ENCODE data around the gene RASA2. TPM values are rescaled to one million over a fixed set of nuclear protein-coding genes. Genes with fewer than 3 reads are reported as not detected.

RASA2 gene
- total and polyA plus RNA-seq, 8 donors: 2.6 to 32.1 (median 10.9) TPM

- TF ChIP-seq, protein P1, sequence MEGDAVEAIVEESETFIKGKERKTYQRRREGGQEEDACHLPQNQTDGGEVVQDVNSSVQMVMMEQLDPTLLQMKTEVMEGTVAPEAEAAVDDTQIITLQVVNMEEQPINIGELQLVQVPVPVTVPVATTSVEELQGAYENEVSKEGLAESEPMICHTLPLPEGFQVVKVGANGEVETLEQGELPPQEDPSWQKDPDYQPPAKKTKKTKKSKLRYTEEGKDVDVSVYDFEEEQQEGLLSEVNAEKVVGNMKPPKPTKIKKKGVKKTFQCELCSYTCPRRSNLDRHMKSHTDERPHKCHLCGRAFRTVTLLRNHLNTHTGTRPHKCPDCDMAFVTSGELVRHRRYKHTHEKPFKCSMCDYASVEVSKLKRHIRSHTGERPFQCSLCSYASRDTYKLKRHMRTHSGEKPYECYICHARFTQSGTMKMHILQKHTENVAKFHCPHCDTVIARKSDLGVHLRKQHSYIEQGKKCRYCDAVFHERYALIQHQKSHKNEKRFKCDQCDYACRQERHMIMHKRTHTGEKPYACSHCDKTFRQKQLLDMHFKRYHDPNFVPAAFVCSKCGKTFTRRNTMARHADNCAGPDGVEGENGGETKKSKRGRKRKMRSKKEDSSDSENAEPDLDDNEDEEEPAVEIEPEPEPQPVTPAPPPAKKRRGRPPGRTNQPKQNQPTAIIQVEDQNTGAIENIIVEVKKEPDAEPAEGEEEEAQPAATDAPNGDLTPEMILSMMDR (IDR thresholded peaks at IDR 0.05): no peak
- no peak for TF ChIP-seq POLR2A (IDR thresholded peaks at IDR 0.05)
- Histone ChIP-seq H3K9me3 (peaks cover 0 to 10% (median 4%) of the 10 kb centered on the region in 4 donors), H3K4me1 (no peaks in the 10 kb centered on the region), H3K4me3 (no peak overlapping the region), H3K36me3 (peaks cover 0 to 28% (median 25%) of the 10 kb centered on the region in 4 donors), H3K27me3 (no peaks in the 10 kb centered on the region), H3K27ac (peak overlapping the region in 1 of 5 donors; percentile 30)
- intact Hi-C loops (cut with DNase I; ENCODE audit: low total_unique reads): no loop called here
- DNase-seq: no peak
- 93 to 100% (median 99%) methylated on average over 3 of the region's 3 CpGs for WGBS, 5 donors
These were observed 116.7 kb downstream of the RASA2 start for GRCh38 chr3:141603473-141604035.

GRCh38 chr3:141605883-141606282 is 119.1 kb downstream of the RASA2 start:
- H3K27me3 ChIP-seq: no peaks in the 10 kb centered on the region
- intact Hi-C loops (cut with DNase I; ENCODE audit: low total_unique reads): no loop called here
- H3K4me3 ChIP-seq: no peak overlapping the region
- DNase-seq: no peak
- no peak overlapping the region for H3K27ac ChIP-seq
- peaks cover 5 to 37% (median 33%) of the 10 kb centered on the region in 4 donors for H3K36me3 ChIP-seq
- TF ChIP-seq POLR2AphosphoS5 (IDR thresholded peaks at IDR 0.05): no peak
- WGBS, 5 donors: 59 to 82% (median 69%) methylated on average over 2 of the region's 2 CpGs
- no peaks in the 10 kb centered on the region for H3K4me1 ChIP-seq
- H3K9me3 ChIP-seq: peaks cover 0 to 8% (median 3%) of the 10 kb centered on the region in 4 donors

GRCh38 chr3:141608438-141608837 is 121.6 kb downstream of the RASA2 start:
- Histone ChIP-seq H3K4me1 (no peaks in the 10 kb centered on the region), H3K9me3 (no peaks in the 10 kb centered on the region), H3K36me3 (peaks cover 16 to 62% (median 56%) of the 10 kb centered on the region in 4 donors), H3K27ac (no peak overlapping the region), H3K27me3 (no peaks in the 10 kb centered on the region), H3K4me3 (no peak overlapping the region)
- intact Hi-C loops (cut with DNase I; ENCODE audit: low total_unique reads): no loop called here
- no peak for DNase-seq
- WGBS, 5 donors: 61 to 87% (median 82%) methylated on average over 6 of the region's 6 CpGs
- no peak for TF ChIP-seq EP300 (IDR thresholded peaks at IDR 0.05)
- TF ChIP-seq, protein P1 (IDR thresholded peaks at IDR 0.05): no peak
- no peak for TF ChIP-seq POLR2AphosphoS5 (IDR thresholded peaks at IDR 0.05)
- no peak for TF ChIP-seq POLR2A (IDR thresholded peaks at IDR 0.05)

DNA sequence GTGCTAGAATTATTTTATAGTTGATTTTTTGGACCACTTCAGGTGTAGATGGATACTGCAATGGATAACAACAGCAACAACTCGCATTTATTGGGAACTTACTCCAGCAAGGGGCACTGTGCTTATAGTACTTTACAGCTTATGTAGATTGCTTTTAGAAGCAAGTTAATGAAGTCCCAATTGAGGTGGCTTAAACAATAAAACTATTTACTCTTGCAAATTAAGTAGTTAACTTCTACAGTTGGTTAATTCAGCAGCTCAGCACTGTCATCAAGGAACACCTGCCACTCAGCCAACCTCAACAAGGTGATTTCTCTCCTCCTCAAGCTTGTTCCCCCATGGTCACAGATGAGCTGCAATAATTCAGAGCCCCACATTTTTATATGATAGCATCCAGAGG is 124.1 kb downstream of the RASA2 start:
- H3K27ac ChIP-seq: no peak overlapping the region
- intact Hi-C loops (cut with DNase I; ENCODE audit: low total_unique reads): no loop called here
- no peak for TF ChIP-seq POLR2AphosphoS5 (IDR thresholded peaks at IDR 0.05)
- TF ChIP-seq, protein P1 (IDR thresholded peaks at IDR 0.05): no peak
- TF ChIP-seq POLR2A (IDR thresholded peaks at IDR 0.05): no peak
- no peak for TF ChIP-seq EP300 (IDR thresholded peaks at IDR 0.05)
- DNase-seq: no peak
- H3K4me3 ChIP-seq: no peak overlapping the region
- no peaks in the 10 kb centered on the region for H3K27me3 ChIP-seq
- H3K9me3 ChIP-seq: no peaks in the 10 kb centered on the region
- H3K4me1 ChIP-seq: no peaks in the 10 kb centered on the region
- H3K36me3 ChIP-seq: peaks cover 16 to 71% (median 62%) of the 10 kb centered on the region in 4 donors
- WGBS, 5 donors: 86 to 94% (median 93%) methylated on average over 1 of the region's 1 CpG

DNA sequence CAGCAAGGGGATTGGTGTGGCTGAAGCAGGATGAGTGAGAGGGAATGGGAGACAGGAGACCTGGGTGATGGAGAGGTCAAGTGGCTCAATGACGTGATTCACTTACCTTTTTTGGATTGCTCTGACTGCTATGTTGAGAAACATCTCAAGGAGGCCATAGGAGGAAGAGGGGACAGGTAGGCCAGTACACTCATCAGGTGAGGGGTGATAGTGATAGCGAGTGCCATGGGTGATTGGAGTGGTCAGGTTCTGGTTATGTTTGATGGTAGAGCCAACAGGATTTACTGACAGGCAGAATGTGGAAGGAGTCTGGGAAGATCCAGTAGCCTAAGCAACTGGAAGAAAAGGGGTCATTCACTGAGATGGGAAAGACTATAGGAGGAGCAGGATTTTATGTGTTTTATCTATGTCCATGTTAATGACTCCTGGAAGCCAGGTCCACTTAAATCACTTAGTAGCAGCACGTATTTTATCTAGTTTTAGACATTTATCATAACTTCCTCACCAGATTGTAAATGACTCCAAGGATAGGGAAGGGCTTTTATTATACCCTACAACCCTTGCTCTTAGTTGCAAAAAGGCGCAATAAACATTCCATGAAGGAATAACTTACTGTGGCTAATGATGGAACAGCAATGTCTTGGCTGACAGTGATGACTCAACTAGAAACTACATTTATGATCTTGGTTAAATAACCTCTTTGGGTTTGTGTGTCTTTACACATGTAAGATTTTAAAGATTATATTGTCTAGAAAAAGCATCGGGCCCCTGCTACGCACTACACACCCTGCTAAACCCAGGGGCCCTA is 131.5 kb downstream of the RASA2 start:
- DNase-seq: no peak
- no peak overlapping the region for H3K27ac ChIP-seq

More for the DNA sequence above, 131.5 kb downstream of the RASA2 start:
- TF ChIP-seq POLR2AphosphoS5 (IDR thresholded peaks at IDR 0.05) (no peak), EP300 (IDR thresholded peaks at IDR 0.05) (no peak), POLR2A (IDR thresholded peaks at IDR 0.05) (no peak)
- TF ChIP-seq, protein P1 (IDR thresholded peaks at IDR 0.05): no peak
- Histone ChIP-seq H3K9me3 (no peaks in the 10 kb centered on the region), H3K4me3 (no peak overlapping the region), H3K36me3 (peaks cover 0 to 25% (median 15%) of the 10 kb centered on the region in 4 donors), H3K4me1 (no peaks in the 10 kb centered on the region), H3K27me3 (no peaks in the 10 kb centered on the region)
- WGBS, 5 donors: 86 to 95% (median 91%) methylated on average over 6 of the region's 6 CpGs
- intact Hi-C loops (cut with DNase I; ENCODE audit: low total_unique reads): no loop called here

All from stomach (tissue), 9 donors.